ENCODE measurements around the gene MTFMT. TPM values are rescaled to one million over a fixed set of nuclear protein-coding genes. Genes with fewer than 3 reads are reported as not detected.

The MTFMT gene
- total and polyA plus RNA-seq, 2 of the 13 experiments (the other 11 are each of a cell fraction or from before 2014, with no cell fraction given), result 9.9 to 23.2 TPM

DNA sequence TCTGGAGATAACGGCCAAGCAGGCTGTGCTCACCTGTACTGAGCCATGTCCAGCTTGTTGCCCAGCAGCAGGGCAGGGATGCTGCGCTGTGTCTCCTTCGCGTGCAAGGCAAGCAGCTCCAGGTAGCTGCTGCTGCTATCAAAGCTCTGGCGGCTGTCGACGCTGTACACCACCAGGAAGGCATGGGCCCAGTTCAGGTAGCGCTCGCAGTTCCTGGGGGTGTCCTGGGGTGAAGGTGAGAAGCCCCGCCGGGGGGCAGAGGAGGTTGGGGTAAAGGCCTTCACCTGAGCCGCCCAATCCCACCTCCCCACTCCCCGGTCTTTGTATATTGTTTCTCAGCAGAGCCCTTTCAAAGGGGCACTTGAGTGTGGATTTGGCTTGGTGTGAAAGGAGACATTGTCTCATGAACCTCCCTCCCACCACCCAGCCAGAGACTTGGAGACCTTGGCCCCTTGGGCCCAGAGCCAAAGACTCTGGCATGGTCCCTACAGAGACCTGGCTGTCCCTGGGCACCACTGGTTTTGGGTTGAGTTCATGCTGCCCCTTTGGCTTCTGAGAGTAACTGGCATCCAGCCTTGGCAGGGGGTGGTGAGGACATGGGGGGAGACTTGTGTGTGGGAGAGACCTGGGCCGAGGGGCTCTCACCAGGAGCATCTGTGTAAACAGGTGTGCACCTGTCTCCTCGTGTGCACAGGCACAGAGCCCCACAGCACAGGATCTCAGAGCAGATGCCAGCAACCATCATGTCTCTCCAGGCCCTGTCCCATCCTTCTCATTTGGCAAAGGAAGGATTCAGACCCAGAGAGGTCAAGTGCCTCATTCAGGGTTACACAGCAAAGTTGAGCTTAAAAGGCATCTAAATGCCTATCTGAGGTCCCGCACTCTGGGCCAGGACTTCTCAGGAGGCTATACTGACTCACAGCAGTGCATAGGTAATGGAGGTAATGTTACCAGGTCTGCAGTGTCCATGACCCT is 29.2 kb upstream of the MTFMT start (continued):
- TF ChIP-seq, protein P1, sequence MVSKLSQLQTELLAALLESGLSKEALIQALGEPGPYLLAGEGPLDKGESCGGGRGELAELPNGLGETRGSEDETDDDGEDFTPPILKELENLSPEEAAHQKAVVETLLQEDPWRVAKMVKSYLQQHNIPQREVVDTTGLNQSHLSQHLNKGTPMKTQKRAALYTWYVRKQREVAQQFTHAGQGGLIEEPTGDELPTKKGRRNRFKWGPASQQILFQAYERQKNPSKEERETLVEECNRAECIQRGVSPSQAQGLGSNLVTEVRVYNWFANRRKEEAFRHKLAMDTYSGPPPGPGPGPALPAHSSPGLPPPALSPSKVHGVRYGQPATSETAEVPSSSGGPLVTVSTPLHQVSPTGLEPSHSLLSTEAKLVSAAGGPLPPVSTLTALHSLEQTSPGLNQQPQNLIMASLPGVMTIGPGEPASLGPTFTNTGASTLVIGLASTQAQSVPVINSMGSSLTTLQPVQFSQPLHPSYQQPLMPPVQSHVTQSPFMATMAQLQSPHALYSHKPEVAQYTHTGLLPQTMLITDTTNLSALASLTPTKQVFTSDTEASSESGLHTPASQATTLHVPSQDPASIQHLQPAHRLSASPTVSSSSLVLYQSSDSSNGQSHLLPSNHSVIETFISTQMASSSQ (IDR thresholded peaks at IDR 0.05; ENCODE audit: low read depth), result no peak
- TF ChIP-seq, protein P1 (CRISPR knock-in tag; IDR thresholded peaks at IDR 0.05; ENCODE audit: borderline replicate concordance), result peak; percentile 22; the same call in 1 of the 2 replicates
- TF ChIP-seq ARNTL (CRISPR knock-in tag; IDR thresholded peaks at IDR 0.05) (no peak), ZNF550 (CRISPR knock-in tag; IDR thresholded peaks at IDR 0.05; ENCODE audit: borderline replicate concordance) (no peak), NFIC (IDR thresholded peaks at IDR 0.05; ENCODE audit: low read length) (no peak), ZFP62 (CRISPR knock-in tag; IDR thresholded peaks at IDR 0.05) (no peak), ZNF891 (CRISPR knock-in tag; IDR thresholded peaks at IDR 0.05) (no peak), MAFF (IDR thresholded peaks at IDR 0.05; ENCODE audit: low read depth, low read length) (no peak), ZNF30 (CRISPR knock-in tag; IDR thresholded peaks at IDR 0.05) (no peak), SOX13 (IDR thresholded peaks at IDR 0.05) (no peak), SOX13 (CRISPR knock-in tag; conservative IDR thresholded peaks at IDR 0.05 in 1 of 2, IDR thresholded peaks at IDR 0.05 in 1 of 2) (peak in 1 of 2 experiments; percentile 60; a peak in 2 of 4 replicates), HOXA9 (CRISPR knock-in tag; IDR thresholded peaks at IDR 0.05; ENCODE audit: borderline replicate concordance) (no peak), PTBP1 (IDR thresholded peaks at IDR 0.05; ENCODE audit: low read depth, low read length, poor library complexity, severe bottlenecking) (no peak), ZNF569 (CRISPR knock-in tag; IDR thresholded peaks at IDR 0.05; ENCODE audit: borderline replicate concordance) (no peak), EZH2 (conservative IDR thresholded peaks at IDR 0.05; ENCODE audit: low read depth, low read length) (no peak), ZNF614 (CRISPR knock-in tag; IDR thresholded peaks at IDR 0.05; ENCODE audit: borderline replicate concordance) (no peak), HNF4G (IDR thresholded peaks at IDR 0.05; ENCODE audit: borderline replicate concordance, low read depth, low read length) (0 out of 2 replicates have a peak, but pooled peaks have one; percentile 5), HNF4G (CRISPR knock-in tag; IDR thresholded peaks at IDR 0.05; ENCODE audit: borderline replicate concordance, low read depth) (no peak)
- TF ChIP-seq, protein P2, sequence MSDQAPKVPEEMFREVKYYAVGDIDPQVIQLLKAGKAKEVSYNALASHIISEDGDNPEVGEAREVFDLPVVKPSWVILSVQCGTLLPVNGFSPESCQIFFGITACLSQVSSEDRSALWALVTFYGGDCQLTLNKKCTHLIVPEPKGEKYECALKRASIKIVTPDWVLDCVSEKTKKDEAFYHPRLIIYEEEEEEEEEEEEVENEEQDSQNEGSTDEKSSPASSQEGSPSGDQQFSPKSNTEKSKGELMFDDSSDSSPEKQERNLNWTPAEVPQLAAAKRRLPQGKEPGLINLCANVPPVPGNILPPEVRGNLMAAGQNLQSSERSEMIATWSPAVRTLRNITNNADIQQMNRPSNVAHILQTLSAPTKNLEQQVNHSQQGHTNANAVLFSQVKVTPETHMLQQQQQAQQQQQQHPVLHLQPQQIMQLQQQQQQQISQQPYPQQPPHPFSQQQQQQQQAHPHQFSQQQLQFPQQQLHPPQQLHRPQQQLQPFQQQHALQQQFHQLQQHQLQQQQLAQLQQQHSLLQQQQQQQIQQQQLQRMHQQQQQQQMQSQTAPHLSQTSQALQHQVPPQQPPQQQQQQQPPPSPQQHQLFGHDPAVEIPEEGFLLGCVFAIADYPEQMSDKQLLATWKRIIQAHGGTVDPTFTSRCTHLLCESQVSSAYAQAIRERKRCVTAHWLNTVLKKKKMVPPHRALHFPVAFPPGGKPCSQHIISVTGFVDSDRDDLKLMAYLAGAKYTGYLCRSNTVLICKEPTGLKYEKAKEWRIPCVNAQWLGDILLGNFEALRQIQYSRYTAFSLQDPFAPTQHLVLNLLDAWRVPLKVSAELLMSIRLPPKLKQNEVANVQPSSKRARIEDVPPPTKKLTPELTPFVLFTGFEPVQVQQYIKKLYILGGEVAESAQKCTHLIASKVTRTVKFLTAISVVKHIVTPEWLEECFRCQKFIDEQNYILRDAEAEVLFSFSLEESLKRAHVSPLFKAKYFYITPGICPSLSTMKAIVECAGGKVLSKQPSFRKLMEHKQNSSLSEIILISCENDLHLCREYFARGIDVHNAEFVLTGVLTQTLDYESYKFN (CRISPR knock-in tag; conservative IDR thresholded peaks at IDR 0.05), result no peak; the same call in 1 of the 2 replicates
- TF ChIP-seq, protein P3, sequence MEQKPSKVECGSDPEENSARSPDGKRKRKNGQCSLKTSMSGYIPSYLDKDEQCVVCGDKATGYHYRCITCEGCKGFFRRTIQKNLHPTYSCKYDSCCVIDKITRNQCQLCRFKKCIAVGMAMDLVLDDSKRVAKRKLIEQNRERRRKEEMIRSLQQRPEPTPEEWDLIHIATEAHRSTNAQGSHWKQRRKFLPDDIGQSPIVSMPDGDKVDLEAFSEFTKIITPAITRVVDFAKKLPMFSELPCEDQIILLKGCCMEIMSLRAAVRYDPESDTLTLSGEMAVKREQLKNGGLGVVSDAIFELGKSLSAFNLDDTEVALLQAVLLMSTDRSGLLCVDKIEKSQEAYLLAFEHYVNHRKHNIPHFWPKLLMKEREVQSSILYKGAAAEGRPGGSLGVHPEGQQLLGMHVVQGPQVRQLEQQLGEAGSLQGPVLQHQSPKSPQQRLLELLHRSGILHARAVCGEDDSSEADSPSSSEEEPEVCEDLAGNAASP (CRISPR knock-in tag; IDR thresholded peaks at IDR 0.05; ENCODE audit: borderline replicate concordance), result no peak; the same call in 1 of the 2 replicates
